OCI-LY3 (cell line): ENCODE results near the gene XAGE5.
"Not testable (repeated sequence)": the region's sequence is repeated elsewhere in the genome, so short reads cannot be mapped to it uniquely, and the experiment has no call there.

Experiments
- H2AFZ ChIP-seq: fragments of 200-600, 300-600 bp; shearing (Covaris generic); 2 replicates; pipeline ENCODE4 v1.6.0; 2014; ENCODE audit warnings: antibody characterized with exemption, low read depth, low read length
- H3K27ac ChIP-seq: fragments of 200-600, 300-600 bp; sonication (generic); 2 replicates; pipeline ENCODE4 v1.5.1; 2014; ENCODE audit warnings: mild to moderate bottlenecking, low read length, moderate library complexity, mixed read lengths
- H3K27me3 ChIP-seq: fragments of 200-600, 300-600 bp; sonication (generic); 2 replicates; pipeline ENCODE4 v1.6.1; 2014; ENCODE audit warnings: low read depth, low read length, mixed read lengths
- H3K36me3 ChIP-seq: fragments of 200-600, 300-600 bp; sonication (generic); replicated peaks from 2 replicates; pipeline ENCODE3; 2014; ENCODE audit warnings: low read depth, low read length, mixed read lengths
- H3K4me1 ChIP-seq: fragments of 300-600, 200-600 bp; sonication (generic); 2 replicates; pipeline ENCODE4 v1.6.1; 2014; ENCODE audit warnings: low read length, mixed read lengths
- H3K4me2 ChIP-seq: fragments of 200-600, 300-600 bp; sonication (generic); 2 replicates; pipeline ENCODE4 v1.6.1; 2014; ENCODE audit warnings: low read length, mixed read lengths
- H3K4me3 ChIP-seq: fragments of 300-600, 200-600 bp; sonication (generic); 2 replicates; pipeline ENCODE4 v1.5.1; 2014; ENCODE audit warnings: antibody characterized with exemption, mild to moderate bottlenecking, low read length, moderate library complexity
- H3K79me2 ChIP-seq: fragments of 300-600, 200-600 bp; shearing (Covaris generic); 2 replicates; pipeline ENCODE4 v1.6.1; 2014; ENCODE audit warnings: mild to moderate bottlenecking, low read length, mixed read lengths
- H3K9ac ChIP-seq: fragments of 300-600, 200-600 bp; shearing (Covaris generic); 2 replicates; pipeline ENCODE4 v1.6.0; 2014; ENCODE audit warnings: mild to moderate bottlenecking, low read length, moderate library complexity
- H3K9me3 ChIP-seq: fragments of 200-600, 300-600 bp; shearing (Covaris generic); 2 replicates; pipeline ENCODE4 v1.6.1; 2014; ENCODE audit warnings: low read length, mixed read lengths; ENCODE audit not compliant: insufficient read depth
- H4K20me1 ChIP-seq: fragments of 200-600, 300-600 bp; sonication (generic); 2 replicates; pipeline ENCODE4 v1.6.1; 2016; ENCODE audit warnings: low read length, mixed read lengths; ENCODE audit not compliant: insufficient read depth
- CTCF ChIP-seq: fragments of 200-600, 300-600 bp; sonication (generic); IDR thresholded peaks from 2 replicates; pipeline ENCODE4 v1.5.1; 2014; ENCODE audit warnings: antibody characterized with exemption, low read length, low read depth
- EZH2phosphoT487 ChIP-seq: fragments of 200-600 bp; shearing (Covaris generic); IDR thresholded peaks from 2 replicates; pipeline ENCODE4 v1.6.1; 2018; ENCODE audit warnings: antibody characterized with exemption, mixed run types, low read depth

Gene XAGE5

GRCh38 chrX:52811065-52811625, at the start of gene XAGE5:
TSS of gene XAGE5 (plus strand) at chrX:52811287. CDS start at chrX:52812567, 1,280 bp downstream.
- no peaks in the 10 kb centered on the region for H3K9me3 ChIP-seq
- H3K79me2 ChIP-seq = no peaks in the 10 kb centered on the region
- H3K4me2 ChIP-seq = no peak within 1 kb of the TSS
- TF ChIP-seq EZH2phosphoT487 (no peak), CTCF (no peak)
- H3K4me3 ChIP-seq = no peak within 1 kb of the TSS
- no peak within 1 kb of the TSS for H2AFZ ChIP-seq
- H3K9ac ChIP-seq = no peak within 1 kb of the TSS
- H3K4me1 ChIP-seq = no peaks in the 10 kb centered on the region
- no peaks in the 10 kb centered on the region for H4K20me1 ChIP-seq
- H3K27me3 ChIP-seq = no peaks in the 10 kb centered on the region
- no peak within 1 kb of the TSS for H3K27ac ChIP-seq
- H3K36me3 ChIP-seq = no peaks in the 10 kb centered on the region

- not testable (repeated sequence) for H3K9ac ChIP-seq, H3K4me3 ChIP-seq, H3K79me2 ChIP-seq, H3K4me2 ChIP-seq, H3K27me3 ChIP-seq, H3K27ac ChIP-seq, H3K4me1 ChIP-seq, H3K36me3 ChIP-seq, H2AFZ ChIP-seq, H3K9me3 ChIP-seq, H4K20me1 ChIP-seq
Measured at GRCh38 chrX:52765983-52766382, 45.1 kb upstream of the XAGE5 start.

GRCh38 chrX:52773504-52773903, 37.6 kb upstream of the XAGE5 start:
- not testable (repeated sequence) for H3K36me3 ChIP-seq, H4K20me1 ChIP-seq, H3K79me2 ChIP-seq

GRCh38 chrX:52797327-52797726, 13.8 kb upstream of the XAGE5 start, which contains the start of gene SPANXN5:
TSS of gene SPANXN5 (minus strand) at chrX:52797427. CDS start at chrX:52797348, 79 bp downstream.
- H2AFZ ChIP-seq, H3K4me1 ChIP-seq, H3K79me2 ChIP-seq, H3K27ac ChIP-seq, H3K9ac ChIP-seq, H3K4me2 ChIP-seq, H3K27me3 ChIP-seq, H4K20me1 ChIP-seq, H3K9me3 ChIP-seq, H3K36me3 ChIP-seq, H3K4me3 ChIP-seq: not testable (repeated sequence)

More at GRCh38 chrX:52773504-52773903, 37.6 kb upstream of the XAGE5 start:
- H3K9ac ChIP-seq, H3K4me1 ChIP-seq, H3K4me2 ChIP-seq, H3K9me3 ChIP-seq, H3K27ac ChIP-seq, H3K4me3 ChIP-seq, H2AFZ ChIP-seq, H3K27me3 ChIP-seq: not testable (repeated sequence)

- not testable (repeated sequence) for H3K4me1 ChIP-seq, H3K36me3 ChIP-seq, H2AFZ ChIP-seq
Measured at GRCh38 chrX:52804876-52805275, 6.2 kb upstream of the XAGE5 start.

GRCh38 chrX:52819788-52820187, 8.7 kb downstream of the XAGE5 start:
- H3K79me2 ChIP-seq = no peaks in the 10 kb centered on the region
- H3K27me3 ChIP-seq = peaks cover 8% of the 10 kb centered on the region; the same call in 1 of the 2 replicates
- no peaks in the 10 kb centered on the region for H4K20me1 ChIP-seq
- H3K4me1 ChIP-seq = no peaks in the 10 kb centered on the region
- H3K4me2 ChIP-seq = no peak overlapping the region
- H3K27ac ChIP-seq = no peak overlapping the region
- H2AFZ ChIP-seq = no peak overlapping the region
- no peak overlapping the region for H3K9ac ChIP-seq
- no peaks in the 10 kb centered on the region for H3K9me3 ChIP-seq
- H3K4me3 ChIP-seq = no peak overlapping the region
- no peaks in the 10 kb centered on the region for H3K36me3 ChIP-seq
- TF ChIP-seq EZH2phosphoT487 (no peak), CTCF (no peak)

More at GRCh38 chrX:52804876-52805275, 6.2 kb upstream of the XAGE5 start:
- H3K27ac ChIP-seq, H3K4me2 ChIP-seq, H3K9ac ChIP-seq, H3K27me3 ChIP-seq, H3K79me2 ChIP-seq, H3K9me3 ChIP-seq, H4K20me1 ChIP-seq, H3K4me3 ChIP-seq: not testable (repeated sequence)
